ENCODE measurements around the gene TAC3. TPM values are rescaled to one million over a fixed set of nuclear protein-coding genes. Genes with fewer than 3 reads are reported as not detected.
A peak's percentile ranks its signal among the peaks of the same experiment; 100 is the strongest.
"Not testable (repeated sequence)": the region's sequence is repeated elsewhere in the genome, so short reads cannot be mapped to it uniquely, and the experiment has no call there.

TAC3 gene
- 1 to 10 TPM in 2 of 3 donors, under 1 TPM in 1; 0.81 to 2.0 (median 1.8) TPM for total RNA-seq
- long read RNA-seq, donor 1, partial matches to known transcripts, result 0 of 3 reads
- long read RNA-seq, donor 1, other reads (novel, unspliced or antisense), result 2 of 3 reads
- long read RNA-seq, donor 2, partial matches to known transcripts, result 0 of 1 reads
- long read RNA-seq, donor 2, other reads (novel, unspliced or antisense), result 1 of 1 reads

DNA sequence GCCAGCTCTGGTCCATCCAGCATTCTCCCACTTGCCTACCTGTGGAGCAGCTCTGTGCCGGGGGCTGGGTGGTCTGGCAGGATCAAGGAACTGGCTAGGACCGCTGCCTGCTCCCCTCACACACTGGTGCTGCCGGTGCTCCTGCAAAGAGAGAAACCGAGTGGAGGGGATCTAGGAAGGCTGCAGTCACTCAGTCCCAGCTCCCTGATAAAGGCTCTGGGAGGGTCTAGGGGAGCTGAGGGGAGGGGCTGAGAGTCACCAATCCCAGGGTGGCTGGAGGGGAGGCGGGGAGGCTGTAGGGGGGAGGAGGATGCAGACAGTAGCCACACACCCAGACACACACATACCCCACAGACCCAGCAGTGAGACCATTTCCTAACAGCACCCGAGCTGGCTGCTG lies at the start of gene TAC3:
TAC3 (minus strand) TSS at position 182 of the 400 bp plus-strand sequence. CDS start 732 bp downstream, outside the sequence.
- Histone ChIP-seq H3K4me1 (ENCODE audit: low read depth) (peaks cover 3% of the 10 kb centered on the region), H3K9me3 (no peaks in the 10 kb centered on the region), H3K36me3 (ENCODE audit: low read depth) (no peaks in the 10 kb centered on the region), H3K4me3 (no peak within 1 kb of the TSS)
- TF ChIP-seq, protein P1, sequence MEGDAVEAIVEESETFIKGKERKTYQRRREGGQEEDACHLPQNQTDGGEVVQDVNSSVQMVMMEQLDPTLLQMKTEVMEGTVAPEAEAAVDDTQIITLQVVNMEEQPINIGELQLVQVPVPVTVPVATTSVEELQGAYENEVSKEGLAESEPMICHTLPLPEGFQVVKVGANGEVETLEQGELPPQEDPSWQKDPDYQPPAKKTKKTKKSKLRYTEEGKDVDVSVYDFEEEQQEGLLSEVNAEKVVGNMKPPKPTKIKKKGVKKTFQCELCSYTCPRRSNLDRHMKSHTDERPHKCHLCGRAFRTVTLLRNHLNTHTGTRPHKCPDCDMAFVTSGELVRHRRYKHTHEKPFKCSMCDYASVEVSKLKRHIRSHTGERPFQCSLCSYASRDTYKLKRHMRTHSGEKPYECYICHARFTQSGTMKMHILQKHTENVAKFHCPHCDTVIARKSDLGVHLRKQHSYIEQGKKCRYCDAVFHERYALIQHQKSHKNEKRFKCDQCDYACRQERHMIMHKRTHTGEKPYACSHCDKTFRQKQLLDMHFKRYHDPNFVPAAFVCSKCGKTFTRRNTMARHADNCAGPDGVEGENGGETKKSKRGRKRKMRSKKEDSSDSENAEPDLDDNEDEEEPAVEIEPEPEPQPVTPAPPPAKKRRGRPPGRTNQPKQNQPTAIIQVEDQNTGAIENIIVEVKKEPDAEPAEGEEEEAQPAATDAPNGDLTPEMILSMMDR (IDR thresholded peaks at IDR 0.05), result no peak
- ATAC-seq (no peak), DNase-seq (no peak)
- intact Hi-C loops (cut with DNase I, micrococcal nuclease), result no loop called here

DNA sequence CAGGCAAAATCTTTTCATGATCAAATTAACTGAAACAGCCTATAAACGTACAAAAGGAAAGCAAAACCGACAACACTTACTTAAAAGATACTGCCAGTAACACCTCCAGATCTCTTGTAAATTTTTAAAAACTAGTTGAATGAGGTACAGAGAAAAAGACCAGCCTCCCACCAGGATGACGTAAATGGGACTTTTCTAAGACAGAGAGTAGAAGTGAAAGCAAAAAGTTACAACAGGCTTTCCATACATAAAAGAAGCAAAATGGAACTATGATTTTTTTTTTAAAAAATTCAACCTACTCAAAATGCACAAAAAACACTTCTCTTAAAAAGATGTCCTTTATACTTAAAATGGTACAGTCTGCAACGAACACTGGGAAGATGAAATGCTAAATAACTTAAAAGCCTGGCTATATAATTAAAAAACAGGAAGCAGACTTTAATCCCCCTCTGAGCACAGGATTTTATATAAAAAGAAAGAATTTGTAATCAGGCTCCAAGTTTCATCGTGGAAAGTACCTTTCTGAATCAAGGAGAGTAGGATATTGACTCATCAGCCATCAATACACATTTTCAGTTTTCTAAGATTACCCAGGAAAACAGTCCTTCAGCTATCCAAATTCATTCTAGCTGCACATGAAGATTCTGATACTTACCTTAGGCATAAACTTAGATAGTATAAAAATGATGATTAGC lies 47.8 kb upstream of the TAC3 start:
- no peaks in the 10 kb centered on the region for H3K4me1 ChIP-seq (ENCODE audit: low read depth)
- intact Hi-C loops (cut with DNase I, micrococcal nuclease), result loop anchor here (2.0 to 10.0 kb wide), 4 partner anchors 51 to 101 kb away; partner anchors contain the start of genes STAT6 (in 1 of the 2) and ZBTB39 (in 1 of the 2)
- H3K9me3 ChIP-seq, result no peaks in the 10 kb centered on the region
- TF ChIP-seq, protein P1 (IDR thresholded peaks at IDR 0.05), result no peak
- no peak overlapping the region for H3K4me3 ChIP-seq
- DNase-seq (no peak), ATAC-seq (peak; percentile 60)
- no peaks in the 10 kb centered on the region for H3K36me3 ChIP-seq (ENCODE audit: low read depth)

DNA sequence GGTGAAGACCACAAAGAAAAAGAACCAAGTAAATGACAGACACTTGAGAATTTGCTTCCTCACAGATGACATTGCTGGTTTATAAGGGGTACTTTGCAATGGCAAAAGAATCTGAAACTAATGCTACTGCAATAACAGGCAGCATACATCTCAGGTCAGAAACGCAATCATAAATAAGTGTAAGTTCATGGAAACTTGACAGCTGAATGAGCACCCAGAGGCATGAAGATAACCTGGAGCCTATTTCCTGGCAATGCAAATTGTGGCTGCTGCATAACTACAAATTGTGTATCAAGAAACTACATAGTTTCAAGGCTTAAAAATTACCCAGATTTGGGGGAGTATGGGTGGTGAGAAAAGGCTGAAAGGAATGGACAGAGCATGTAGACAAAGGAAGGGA lies 42.1 kb upstream of the TAC3 start:
- no peaks in the 10 kb centered on the region for H3K36me3 ChIP-seq (ENCODE audit: low read depth)
- intact Hi-C loops (cut with DNase I, micrococcal nuclease), result no loop called here
- TF ChIP-seq, protein P1 (IDR thresholded peaks at IDR 0.05), result no peak
- DNase-seq (no peak), ATAC-seq (no peak)
- H3K4me3 ChIP-seq, result no peak overlapping the region
- H3K4me1 ChIP-seq (ENCODE audit: low read depth), result no peaks in the 10 kb centered on the region
- no peaks in the 10 kb centered on the region for H3K9me3 ChIP-seq

DNA sequence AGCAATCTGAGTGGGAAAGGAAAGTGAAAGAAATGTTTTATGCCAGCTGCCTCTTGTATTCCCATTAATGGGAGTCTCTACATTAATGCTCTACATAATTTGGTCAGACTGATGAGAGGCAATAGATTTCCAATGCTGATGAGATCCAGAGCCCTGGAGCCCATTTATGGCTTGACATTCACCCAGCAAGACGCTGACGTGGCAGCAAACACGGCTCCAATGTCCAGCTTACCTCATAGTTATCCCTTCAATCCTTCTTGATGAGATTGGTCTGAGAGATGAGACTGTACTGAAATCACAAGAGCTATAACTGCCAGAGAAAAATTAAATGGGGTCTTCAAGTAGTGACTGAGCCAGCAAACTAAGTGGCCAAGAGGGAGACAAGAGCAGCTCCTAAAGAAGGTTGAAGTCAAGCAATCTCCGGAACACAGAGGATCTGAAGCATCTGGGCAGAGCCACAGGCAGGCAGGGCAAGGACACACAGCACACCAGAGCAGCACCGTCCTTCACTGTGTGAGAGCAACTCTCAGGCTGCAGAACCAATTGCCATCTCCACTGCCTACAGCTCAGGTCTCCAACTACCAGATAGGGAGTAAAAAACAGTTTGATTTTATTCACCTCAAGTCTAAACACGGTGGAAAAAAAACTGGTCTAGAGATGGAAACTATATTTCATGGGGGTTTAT lies 40.9 kb upstream of the TAC3 start:
- no peak for ATAC-seq
- intact Hi-C loops (cut with DNase I, micrococcal nuclease), result no loop called here

DNA sequence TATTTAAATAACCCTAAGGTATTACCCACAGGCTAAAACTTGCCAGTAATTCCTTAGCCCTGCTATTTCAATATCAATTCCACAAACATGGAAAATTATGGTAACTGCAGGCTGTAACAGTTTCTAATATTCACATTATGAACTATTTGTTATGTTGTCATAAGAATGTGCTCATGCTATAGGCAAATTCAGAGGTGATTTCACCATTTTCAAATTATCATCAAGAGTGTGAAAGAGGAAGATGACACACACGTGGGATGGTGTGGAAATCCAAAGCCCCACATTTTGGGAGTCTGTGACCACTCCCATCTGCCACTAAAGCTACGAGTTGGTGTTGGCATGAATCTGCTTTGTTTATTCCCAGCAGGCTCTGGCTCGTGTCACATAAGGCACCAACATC lies 39.5 kb upstream of the TAC3 start:
- no peak overlapping the region for H3K4me3 ChIP-seq
- intact Hi-C loops (cut with DNase I, micrococcal nuclease), result no loop called here
- H3K36me3 ChIP-seq (ENCODE audit: low read depth), result no peaks in the 10 kb centered on the region
- no peaks in the 10 kb centered on the region for H3K9me3 ChIP-seq
- ATAC-seq (no peak), DNase-seq (no peak)
- H3K4me1 ChIP-seq (ENCODE audit: low read depth), result peaks cover 6% of the 10 kb centered on the region
- TF ChIP-seq, protein P1 (IDR thresholded peaks at IDR 0.05), result no peak

More for the DNA sequence above, 40.9 kb upstream of the TAC3 start:
- Histone ChIP-seq H3K36me3 (ENCODE audit: low read depth) (no peaks in the 10 kb centered on the region), H3K4me3 (no peak overlapping the region), H3K4me1 (ENCODE audit: low read depth) (no peaks in the 10 kb centered on the region), H3K9me3 (no peaks in the 10 kb centered on the region)
- no peak for DNase-seq
- TF ChIP-seq, protein P1 (IDR thresholded peaks at IDR 0.05), result no peak

DNA sequence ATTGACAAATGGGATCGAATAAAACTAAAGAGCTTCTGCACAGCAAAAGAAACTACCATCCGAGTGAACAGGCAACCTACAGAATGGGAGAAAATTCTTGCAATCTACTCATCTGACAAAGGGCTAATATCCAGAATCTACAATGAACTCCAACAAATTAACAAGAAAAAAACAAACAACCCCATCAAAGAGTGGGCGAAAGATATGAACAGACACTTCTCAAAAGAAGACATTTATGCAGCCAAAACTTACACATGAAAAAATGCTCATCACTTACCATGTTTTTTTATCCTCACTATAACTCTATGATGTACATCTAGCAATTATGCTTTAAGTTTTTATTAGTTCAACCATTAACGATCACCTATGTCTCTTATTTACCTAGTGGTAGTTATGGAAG lies 37.6 kb upstream of the TAC3 start:
- H3K9me3 ChIP-seq; H3K4me1 ChIP-seq (ENCODE audit: low read depth); H3K4me3 ChIP-seq; H3K36me3 ChIP-seq (ENCODE audit: low read depth); ATAC-seq; intact Hi-C loops (cut with DNase I, micrococcal nuclease); DNase-seq: not testable (repeated sequence)

DNA sequence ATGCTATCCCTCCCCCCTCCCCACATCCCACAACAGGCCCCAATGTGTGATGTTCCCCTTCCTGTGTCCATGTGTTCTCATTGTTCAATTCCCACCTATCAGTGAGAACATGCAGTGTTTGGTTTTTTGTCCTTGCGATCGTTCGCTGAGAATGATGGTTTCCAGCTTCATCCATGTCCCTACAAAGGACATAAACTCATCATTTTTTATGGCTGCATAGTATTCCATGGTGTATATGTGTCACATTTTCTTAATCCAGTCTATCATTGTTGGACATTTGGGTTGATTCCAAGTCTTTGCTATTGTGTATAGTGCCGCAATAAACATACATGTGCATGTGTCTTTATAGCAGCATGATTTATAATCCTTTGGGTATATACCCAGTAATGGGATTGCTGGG lies 36.8 kb upstream of the TAC3 start:
- DNase-seq; H3K36me3 ChIP-seq (ENCODE audit: low read depth); ATAC-seq; H3K4me3 ChIP-seq; H3K9me3 ChIP-seq; intact Hi-C loops (cut with DNase I, micrococcal nuclease): not testable (repeated sequence)
- H3K4me1 ChIP-seq (ENCODE audit: low read depth), result peaks cover 10% of the 10 kb centered on the region
